BJ (cell line): ENCODE data around the gene LHFPL2. TPM values are rescaled to one million over a fixed set of nuclear protein-coding genes. Genes with fewer than 3 reads are reported as not detected.

Source experiments
- CTCF ChIA-PET: fragments of 350-600 bp; formaldehyde crosslinking; extraction: SDS; loops from one replicate; lab custom pipeline; 2021; ENCODE audit warnings: antibody characterized with exemption, inconsistent platforms; lab: Yijun Ruan, JAX
- POLR2A ChIA-PET: fragments of 300-600 bp; sonication (Branson Sonifier 250); formaldehyde crosslinking; extraction: SDS; loops from one replicate; lab custom pipeline; 2021; ENCODE audit warnings: antibody characterized with exemption; lab: Charles Lee
- DNase-seq: peaks from one replicate; pipeline ENCODE4 v3.0.0-alpha.2; 2011; ENCODE audit warnings: low read depth
- H3K27me3 ChIP-seq: 2 replicates; pipeline ENCODE4 v1.6.0; 2011; ENCODE audit warnings: low read length; ENCODE audit not compliant: control insufficient read depth, insufficient read depth
- H3K36me3 ChIP-seq: 2 replicates; pipeline ENCODE4 v1.5.1; 2011; ENCODE audit warnings: low read length; ENCODE audit not compliant: control insufficient read depth, insufficient read depth
- H3K4me3 ChIP-seq: 2 replicates; pipeline ENCODE4 v1.5.1; 2011; ENCODE audit warnings: low read depth, mild to moderate bottlenecking, control low read depth, low read length
- polyA plus RNA-seq: library from polyadenylated mRNA; depleted of rRNA; stranded (reverse); fragments of >200 nt; gene quantifications from 2 replicates; pipeline ENCODE4 v1.2.3, GENCODE V29; 2011
- TF ChIP-seq, protein P1 (sequence below): IDR thresholded peaks from 2 replicates; pipeline ENCODE4 v1.5.1; 2011; ENCODE audit warnings: low read depth, mild to moderate bottlenecking, control low read depth, inconsistent platforms, low read length, moderate library complexity; ENCODE audit not compliant: insufficient read depth

Gene LHFPL2
- polyA plus RNA-seq, 1 experiment: 4.4 TPM

DNA sequence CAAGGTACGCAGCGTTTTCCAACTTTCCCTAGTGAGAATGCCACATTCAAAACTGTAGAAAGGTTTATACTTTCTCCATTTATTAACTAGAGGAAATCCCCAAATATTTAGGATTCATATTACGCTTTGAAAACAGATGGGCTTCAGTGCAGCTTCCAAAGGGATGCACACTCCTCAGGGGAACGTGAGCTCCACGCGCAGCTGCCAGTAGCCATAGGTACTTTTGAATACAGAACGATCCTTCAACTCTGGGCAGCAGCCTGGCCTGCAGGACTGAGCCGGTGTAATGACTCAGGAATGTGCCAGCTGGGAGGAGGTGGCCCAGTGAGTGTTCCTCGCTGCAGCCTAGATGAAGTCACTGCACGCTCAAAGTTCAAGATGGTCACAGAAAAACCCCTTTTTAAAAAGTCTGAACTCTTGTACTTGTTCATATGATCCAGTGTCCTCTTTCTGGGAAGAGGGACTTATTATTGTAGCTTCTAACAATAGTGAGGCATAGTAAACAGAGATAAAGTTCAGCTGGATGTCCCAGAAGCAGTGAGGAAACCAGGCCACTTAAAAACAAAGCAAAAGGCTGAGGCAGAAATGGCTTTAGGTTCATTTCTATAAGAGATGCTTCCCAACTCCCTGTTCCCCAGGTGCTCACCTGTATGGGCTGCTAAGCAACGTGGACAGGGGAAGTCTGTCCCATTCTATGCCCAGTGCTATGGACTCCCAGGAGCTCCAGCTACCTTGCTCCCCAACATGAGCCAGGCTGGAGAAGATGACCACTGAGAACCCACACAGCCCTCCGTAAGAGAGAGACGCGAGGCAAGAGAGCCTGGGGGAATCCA lies 130.0 kb downstream of the LHFPL2 start:
- H3K27me3 ChIP-seq: no peaks in the 10 kb centered on the region
- H3K4me3 ChIP-seq: no peak overlapping the region
- CTCF ChIA-PET: interaction anchor here (2.3 kb wide), 1 partner anchor 10 kb away, joined by 6 read pairs; no protein-coding TSS in a partner anchor
- DNase-seq: peak; percentile 44
- H3K36me3 ChIP-seq: no peaks in the 10 kb centered on the region
- TF ChIP-seq, protein P1, sequence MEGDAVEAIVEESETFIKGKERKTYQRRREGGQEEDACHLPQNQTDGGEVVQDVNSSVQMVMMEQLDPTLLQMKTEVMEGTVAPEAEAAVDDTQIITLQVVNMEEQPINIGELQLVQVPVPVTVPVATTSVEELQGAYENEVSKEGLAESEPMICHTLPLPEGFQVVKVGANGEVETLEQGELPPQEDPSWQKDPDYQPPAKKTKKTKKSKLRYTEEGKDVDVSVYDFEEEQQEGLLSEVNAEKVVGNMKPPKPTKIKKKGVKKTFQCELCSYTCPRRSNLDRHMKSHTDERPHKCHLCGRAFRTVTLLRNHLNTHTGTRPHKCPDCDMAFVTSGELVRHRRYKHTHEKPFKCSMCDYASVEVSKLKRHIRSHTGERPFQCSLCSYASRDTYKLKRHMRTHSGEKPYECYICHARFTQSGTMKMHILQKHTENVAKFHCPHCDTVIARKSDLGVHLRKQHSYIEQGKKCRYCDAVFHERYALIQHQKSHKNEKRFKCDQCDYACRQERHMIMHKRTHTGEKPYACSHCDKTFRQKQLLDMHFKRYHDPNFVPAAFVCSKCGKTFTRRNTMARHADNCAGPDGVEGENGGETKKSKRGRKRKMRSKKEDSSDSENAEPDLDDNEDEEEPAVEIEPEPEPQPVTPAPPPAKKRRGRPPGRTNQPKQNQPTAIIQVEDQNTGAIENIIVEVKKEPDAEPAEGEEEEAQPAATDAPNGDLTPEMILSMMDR: no peak
- POLR2A ChIA-PET: interaction anchor here (0.6 kb wide), 1 partner anchor 144 kb away, joined by 3 read pairs; no protein-coding TSS in a partner anchor

DNA sequence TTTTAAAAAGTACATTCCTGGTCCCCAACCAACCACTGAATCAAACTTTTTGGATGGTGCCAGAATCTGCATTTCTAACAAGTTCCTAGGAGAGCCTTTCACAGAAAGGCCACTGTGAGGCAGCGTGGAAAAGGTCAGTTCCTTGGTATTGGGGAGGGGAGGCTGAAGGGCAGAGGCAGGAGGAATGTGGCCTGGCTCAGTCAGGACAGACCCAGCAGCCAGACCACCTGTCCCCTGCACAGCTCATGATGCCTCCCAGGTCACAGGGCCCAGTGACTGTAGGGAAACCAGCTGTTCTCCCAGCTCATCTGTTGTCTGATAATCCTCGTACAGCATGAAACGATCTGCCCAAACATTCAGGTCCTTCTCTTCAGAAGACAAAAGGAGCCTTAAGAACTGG lies 132.9 kb downstream of the LHFPL2 start:
- Histone ChIP-seq H3K4me3 (no peak overlapping the region), H3K36me3 (no peaks in the 10 kb centered on the region), H3K27me3 (no peaks in the 10 kb centered on the region)
- ChIA-PET CTCF (interaction anchor here (0.8 to 1.1 kb wide), 2 partner anchors 10 to 19 kb away, joined by 3 read pairs; no protein-coding TSS in a partner anchor), POLR2A (no interaction called here)
- TF ChIP-seq, protein P1: no peak
- no peak for DNase-seq

DNA sequence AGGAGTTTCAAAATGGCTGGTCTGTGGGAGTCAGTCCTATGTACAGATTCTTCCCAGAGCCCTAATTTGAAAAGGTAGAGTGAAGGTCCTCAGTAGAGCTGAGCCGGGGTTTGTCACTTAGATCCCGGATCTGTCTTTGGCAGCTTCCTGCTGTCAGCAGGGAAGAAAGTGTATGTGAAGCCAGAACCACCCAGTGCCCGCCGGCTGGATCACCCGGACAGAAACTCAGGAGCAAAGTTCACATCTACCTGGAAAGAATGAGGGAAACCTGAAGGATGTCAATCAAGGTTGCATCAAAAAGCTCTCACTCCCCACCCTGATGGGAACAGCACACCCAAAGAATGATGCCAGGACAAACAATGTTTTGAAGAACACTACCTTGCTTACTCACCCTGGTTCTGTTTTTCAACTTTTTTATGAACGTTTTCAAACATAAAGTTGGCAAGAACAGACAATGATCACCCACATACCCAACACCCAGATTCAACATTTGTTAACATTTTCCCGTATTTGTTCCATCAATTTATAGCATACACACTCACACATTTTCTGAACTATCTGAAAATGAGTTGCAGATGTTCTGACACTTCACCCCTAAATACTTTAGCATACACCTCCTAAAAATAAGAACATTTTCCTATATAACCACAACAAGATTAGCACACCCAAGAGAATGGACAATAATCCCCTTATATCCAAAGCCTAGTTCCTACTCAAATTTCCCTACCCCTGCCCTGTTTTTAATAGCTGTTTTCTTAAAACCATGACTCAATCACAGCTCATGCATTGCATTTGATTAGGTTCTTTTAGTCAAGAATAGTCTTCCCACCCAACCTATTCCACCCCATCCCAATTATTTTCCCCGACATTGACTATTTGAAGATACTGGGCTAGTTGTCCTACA lies 133.9 kb downstream of the LHFPL2 start:
- TF ChIP-seq, protein P1: no peak
- ChIA-PET POLR2A (no interaction called here), CTCF (interaction anchor here (0.8 kb wide), 1 partner anchor 9 kb away, joined by 3 read pairs; no protein-coding TSS in a partner anchor)
- Histone ChIP-seq H3K36me3 (no peaks in the 10 kb centered on the region), H3K27me3 (no peaks in the 10 kb centered on the region), H3K4me3 (no peak overlapping the region)
- DNase-seq: no peak

DNA sequence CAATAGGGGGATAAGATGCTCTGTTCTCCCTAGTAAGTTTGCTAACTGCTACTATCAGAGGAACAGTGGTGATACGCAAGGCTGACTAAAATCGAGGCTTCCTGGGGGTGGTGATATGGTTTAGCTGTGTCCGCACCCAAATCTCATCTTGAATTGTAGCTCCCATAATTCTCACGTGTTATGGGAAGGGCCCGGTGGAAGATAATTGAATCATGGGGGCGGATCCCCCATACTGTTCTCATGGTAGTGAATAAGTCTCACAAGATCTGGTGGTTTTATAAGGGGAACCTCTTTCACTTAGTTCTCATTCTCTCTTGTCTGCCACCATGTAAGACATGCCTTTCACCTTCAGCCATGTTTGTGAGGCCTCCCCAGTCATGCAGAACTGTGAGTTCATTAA lies 135.1 kb downstream of the LHFPL2 start:
- DNase-seq: no peak
- H3K27me3 ChIP-seq: no peaks in the 10 kb centered on the region
- ChIA-PET POLR2A (no interaction called here), CTCF (no interaction called here)
- no peaks in the 10 kb centered on the region for H3K36me3 ChIP-seq
- no peak overlapping the region for H3K4me3 ChIP-seq
- TF ChIP-seq, protein P1: no peak

DNA sequence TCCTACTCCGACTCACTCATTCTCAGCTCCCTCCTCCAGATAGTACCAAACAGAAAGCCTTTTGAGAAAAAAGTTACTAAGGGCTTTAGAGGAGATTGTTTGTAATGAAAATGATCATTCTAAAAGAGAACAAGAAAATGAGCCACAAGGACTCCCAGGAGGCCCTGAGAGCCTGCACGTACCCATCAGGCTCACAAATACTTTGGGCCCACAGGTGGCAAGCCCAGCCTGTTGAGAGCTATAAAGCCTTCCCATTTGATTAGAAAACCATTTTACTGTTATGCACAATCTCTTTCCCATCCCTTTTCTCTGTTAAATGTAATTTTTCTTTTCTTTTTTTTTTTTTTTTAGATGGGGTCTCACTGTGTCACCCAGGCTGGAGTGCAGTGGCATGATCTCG lies 136.1 kb downstream of the LHFPL2 start:
- no peaks in the 10 kb centered on the region for H3K36me3 ChIP-seq
- no peak overlapping the region for H3K4me3 ChIP-seq
- ChIA-PET POLR2A (no interaction called here), CTCF (interaction anchor here (1.5 kb wide), 1 partner anchor 452 kb away, joined by 3 read pairs; no protein-coding TSS in a partner anchor)
- no peak for DNase-seq
- no peaks in the 10 kb centered on the region for H3K27me3 ChIP-seq
- TF ChIP-seq, protein P1: no peak
